Measurements from ENCODE around the gene IPPK. TPM values are rescaled to one million over a fixed set of nuclear protein-coding genes. Genes with fewer than 3 reads are reported as not detected.

IPPK gene
- total RNA-seq, 2 experiments from 2014 or later: 9.9 to 12.2 TPM

DNA sequence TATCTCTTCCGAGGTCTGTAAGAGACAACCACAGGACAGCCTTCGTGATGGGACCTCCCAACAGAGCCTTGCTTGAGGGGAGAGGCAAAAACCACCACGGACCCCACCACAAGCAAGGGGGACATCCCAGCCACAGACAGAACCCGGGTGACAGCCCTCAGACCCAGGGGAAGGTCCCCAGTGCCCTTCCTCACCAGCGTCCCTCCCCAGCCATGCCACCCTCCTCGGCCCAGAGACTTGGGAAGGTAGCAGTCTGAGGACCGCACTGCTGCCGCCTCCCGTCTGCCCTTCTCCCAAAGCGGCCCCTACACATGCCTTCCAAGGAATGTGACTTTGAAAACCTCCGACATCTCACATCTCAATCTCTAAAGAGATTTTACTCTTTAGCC is 13.4 kb downstream of the IPPK start:
- CTCF ChIA-PET: no interaction called here
- ATAC-seq (no peak), DNase-seq (no peak)
- Mint-ChIP-seq H3K36me3 (ENCODE audit: low read depth) (peaks cover 10% of the 10 kb centered on the region), H3K9me3 (ENCODE audit: low read depth) (no peaks in the 10 kb centered on the region), H3K4me1 (peaks cover 2% of the 10 kb centered on the region), H3K27me3 (no peaks in the 10 kb centered on the region), H3K27ac (no peak overlapping the region), H3K4me3 (no peak overlapping the region)
- intact Hi-C loops (cut with DNase I, micrococcal nuclease): no loop called here
- POLR2A ChIA-PET: no interaction called here

DNA sequence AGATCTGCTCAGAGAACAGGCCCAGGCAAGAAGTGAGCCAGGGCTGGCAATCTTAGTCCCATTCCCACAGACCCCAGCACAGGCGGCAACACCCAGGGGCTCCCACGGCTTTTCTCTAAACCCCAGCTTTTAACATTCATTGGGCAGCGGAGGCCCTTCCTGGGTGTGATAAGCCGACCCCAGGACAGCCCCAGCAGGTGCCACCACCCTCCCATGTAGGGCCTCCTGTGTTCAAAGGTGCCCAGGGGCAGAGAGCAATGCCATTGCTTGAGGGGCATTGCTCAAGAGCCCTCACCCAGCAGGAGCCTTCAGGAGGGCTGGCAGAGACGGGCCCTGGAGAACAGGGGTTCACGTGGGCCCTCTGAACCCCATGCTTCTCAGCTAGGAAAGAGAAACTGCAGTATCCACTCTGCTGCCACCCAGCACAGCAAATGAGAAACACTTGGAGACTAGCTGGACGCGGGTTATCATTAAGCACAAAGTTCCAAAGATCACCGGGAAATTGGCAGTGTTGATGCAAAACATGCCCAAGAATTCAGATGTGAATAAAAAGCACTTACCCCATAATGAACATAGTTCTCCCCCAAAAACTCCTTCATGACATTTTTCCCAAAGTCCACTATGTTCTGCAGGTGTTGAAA is 13.9 kb downstream of the IPPK start:
- no peak for DNase-seq
- intact Hi-C loops (cut with DNase I, micrococcal nuclease): no loop called here
- Mint-ChIP-seq H3K27ac (no peak overlapping the region), H3K9me3 (ENCODE audit: low read depth) (no peaks in the 10 kb centered on the region), H3K36me3 (ENCODE audit: low read depth) (peaks cover 12% of the 10 kb centered on the region), H3K27me3 (no peaks in the 10 kb centered on the region), H3K4me3 (no peak overlapping the region), H3K4me1 (no peaks in the 10 kb centered on the region)
- CTCF ChIA-PET: no interaction called here
- no peak for ATAC-seq
- POLR2A ChIA-PET: no interaction called here

DNA sequence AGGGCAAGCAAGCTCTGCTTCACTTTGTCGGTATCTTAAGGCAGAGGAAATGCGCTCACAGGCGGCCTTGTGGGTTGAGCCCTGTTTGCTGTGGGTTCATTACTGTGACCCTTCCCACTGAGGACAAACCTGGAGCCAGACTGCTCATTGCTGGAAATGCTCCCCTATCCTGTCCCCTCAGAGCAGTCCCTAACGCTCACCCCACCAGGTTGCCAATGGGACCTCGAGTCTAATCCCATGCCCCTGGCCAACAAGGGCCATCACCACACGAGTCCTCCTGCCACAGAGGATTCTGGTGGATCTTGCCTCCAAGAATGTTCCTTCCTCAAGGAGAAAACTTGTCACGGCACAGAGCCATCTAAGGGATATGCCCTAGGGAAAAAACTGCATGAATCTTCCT is 14.6 kb downstream of the IPPK start:
- DNase-seq (no peak), ATAC-seq (no peak)
- no peaks in the 10 kb centered on the region for H3K4me1 Mint-ChIP-seq
- ChIA-PET CTCF (no interaction called here), POLR2A (no interaction called here)
- no peaks in the 10 kb centered on the region for H3K9me3 Mint-ChIP-seq (ENCODE audit: low read depth)
- H3K27ac Mint-ChIP-seq: no peak overlapping the region
- H3K27me3 Mint-ChIP-seq: no peaks in the 10 kb centered on the region
- peaks cover 16% of the 10 kb centered on the region for H3K36me3 Mint-ChIP-seq (ENCODE audit: low read depth)
- H3K4me3 Mint-ChIP-seq: no peak overlapping the region
- intact Hi-C loops (cut with DNase I, micrococcal nuclease): no loop called here

DNA sequence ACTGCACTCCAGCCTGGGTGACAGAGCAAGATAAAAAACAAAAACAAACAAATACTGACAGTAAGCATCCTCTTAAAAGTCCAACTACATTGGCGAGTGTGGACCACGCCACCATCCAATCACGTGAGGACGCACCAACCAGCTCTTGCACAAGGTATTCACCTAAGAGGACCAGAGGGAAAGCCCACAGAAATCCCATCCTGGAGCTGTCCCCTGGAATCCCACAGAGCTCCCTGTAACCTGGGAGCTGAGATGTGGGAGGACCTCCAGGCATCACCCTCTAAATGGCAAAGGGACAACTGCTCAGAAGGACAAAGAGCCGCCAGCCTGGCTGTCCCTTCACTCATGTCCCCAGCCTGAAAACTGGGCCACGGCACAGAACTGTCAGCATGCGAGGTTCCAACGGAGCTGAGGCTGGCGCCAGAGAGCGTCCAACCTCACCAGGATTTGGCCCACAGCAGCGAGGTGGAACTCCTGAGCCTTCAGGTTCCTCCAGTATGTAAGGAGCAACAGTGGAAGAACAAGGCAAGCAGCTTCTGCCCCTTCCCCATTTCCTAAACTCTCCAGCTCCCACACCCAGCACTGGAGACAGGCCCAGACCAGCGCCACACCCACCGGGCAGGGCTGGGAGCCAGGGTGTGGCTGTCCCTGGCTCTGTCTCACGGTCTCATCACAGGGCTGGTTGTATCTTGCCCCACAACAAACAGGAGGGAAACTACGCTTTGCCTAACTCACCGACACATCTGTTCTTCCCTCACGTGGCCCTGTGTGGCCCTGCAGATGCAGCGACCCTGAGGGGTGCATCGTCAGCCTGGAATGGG is 15.2 kb downstream of the IPPK start:
- no peak overlapping the region for H3K4me3 Mint-ChIP-seq
- no peaks in the 10 kb centered on the region for H3K9me3 Mint-ChIP-seq (ENCODE audit: low read depth)
- intact Hi-C loops (cut with DNase I, micrococcal nuclease): no loop called here
- CTCF ChIA-PET: no interaction called here
- no peak overlapping the region for H3K27ac Mint-ChIP-seq
- H3K27me3 Mint-ChIP-seq: no peaks in the 10 kb centered on the region
- ATAC-seq (no peak), DNase-seq (no peak)
- POLR2A ChIA-PET: no interaction called here
- no peaks in the 10 kb centered on the region for H3K4me1 Mint-ChIP-seq
- H3K36me3 Mint-ChIP-seq (ENCODE audit: low read depth): peaks cover 18% of the 10 kb centered on the region

DNA sequence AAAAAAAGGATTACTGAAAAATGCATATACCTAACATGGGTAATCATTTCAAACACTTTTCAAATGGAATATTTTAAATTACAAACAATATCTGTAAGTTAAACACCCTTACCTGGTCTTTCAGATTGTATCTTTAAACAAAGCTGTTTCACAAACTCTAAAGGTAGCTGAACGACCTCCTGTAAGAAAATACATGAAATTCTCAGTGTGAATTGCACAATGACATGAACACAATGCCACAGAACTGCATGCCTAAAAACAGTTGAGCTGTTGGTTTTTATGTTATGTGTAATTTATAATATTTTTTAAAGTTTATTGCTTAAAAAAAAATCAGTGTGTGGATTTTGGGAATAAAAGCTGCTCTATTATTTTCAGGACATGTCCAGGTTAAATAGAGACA is 17.5 kb downstream of the IPPK start:
- CTCF ChIA-PET: interaction anchor here (1.5 kb wide), 1 partner anchor 514 kb away, joined by 4 read pairs; no protein-coding TSS in a partner anchor
- H3K9me3 Mint-ChIP-seq (ENCODE audit: low read depth): no peaks in the 10 kb centered on the region
- DNase-seq (no peak), ATAC-seq (no peak)
- no peaks in the 10 kb centered on the region for H3K27me3 Mint-ChIP-seq
- intact Hi-C loops (cut with DNase I, micrococcal nuclease): no loop called here
- POLR2A ChIA-PET: interaction anchor here (0.6 kb wide), 1 partner anchor 27 kb away, joined by 7 read pairs; no protein-coding TSS in a partner anchor
- H3K36me3 Mint-ChIP-seq (ENCODE audit: low read depth): peaks cover 29% of the 10 kb centered on the region
- H3K4me1 Mint-ChIP-seq: no peaks in the 10 kb centered on the region
- H3K27ac Mint-ChIP-seq: no peak overlapping the region
- H3K4me3 Mint-ChIP-seq: no peak overlapping the region

DNA sequence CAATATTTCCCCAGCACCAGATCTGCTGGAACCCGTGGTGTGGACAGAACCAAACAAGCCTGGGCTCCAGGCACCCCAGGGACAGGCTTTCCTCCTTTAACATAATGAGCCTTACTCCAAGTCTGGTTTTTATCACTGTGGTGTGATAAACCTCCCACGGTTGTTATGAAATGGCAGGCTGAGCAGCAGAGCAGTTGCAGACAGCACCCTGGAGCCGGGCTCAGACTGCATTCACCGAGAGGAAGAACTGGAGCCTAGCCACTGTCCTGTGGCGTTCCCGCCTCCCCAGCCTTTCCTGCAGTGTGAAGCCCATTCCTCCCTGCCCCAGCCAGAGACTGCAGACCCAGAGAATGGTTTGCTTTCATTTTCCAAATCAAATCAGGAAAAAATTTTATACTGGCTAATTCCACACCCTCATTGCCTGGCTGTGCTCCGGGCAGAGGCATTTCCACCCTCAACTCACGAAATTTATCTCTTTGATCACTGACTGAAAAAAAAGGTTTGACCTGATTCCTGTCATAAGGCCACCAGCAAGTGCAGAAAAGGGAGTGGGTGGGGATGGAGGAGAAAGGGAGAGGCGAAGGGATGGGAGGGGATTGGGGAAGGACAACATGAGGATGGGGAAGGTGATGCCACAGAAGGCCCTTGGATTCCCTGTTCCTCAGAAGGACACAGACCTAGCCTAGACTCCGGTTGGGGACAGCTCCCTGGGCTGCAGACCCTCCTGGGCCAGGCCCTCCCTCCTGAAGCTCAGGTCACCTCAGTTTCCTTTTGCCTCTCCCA is 18.9 kb downstream of the IPPK start:
- CTCF ChIA-PET: interaction anchor here (0.6 kb wide), 1 partner anchor 373 kb away, joined by 3 read pairs; no protein-coding TSS in a partner anchor
- no peak for ATAC-seq
- POLR2A ChIA-PET: no interaction called here
- Mint-ChIP-seq H3K4me3 (no peak overlapping the region), H3K9me3 (ENCODE audit: low read depth) (no peaks in the 10 kb centered on the region), H3K36me3 (ENCODE audit: low read depth) (peaks cover 41% of the 10 kb centered on the region), H3K27ac (no peak overlapping the region), H3K4me1 (peaks cover 9% of the 10 kb centered on the region), H3K27me3 (no peaks in the 10 kb centered on the region)
- no peak for DNase-seq
- intact Hi-C loops (cut with DNase I, micrococcal nuclease): no loop called here

DNA sequence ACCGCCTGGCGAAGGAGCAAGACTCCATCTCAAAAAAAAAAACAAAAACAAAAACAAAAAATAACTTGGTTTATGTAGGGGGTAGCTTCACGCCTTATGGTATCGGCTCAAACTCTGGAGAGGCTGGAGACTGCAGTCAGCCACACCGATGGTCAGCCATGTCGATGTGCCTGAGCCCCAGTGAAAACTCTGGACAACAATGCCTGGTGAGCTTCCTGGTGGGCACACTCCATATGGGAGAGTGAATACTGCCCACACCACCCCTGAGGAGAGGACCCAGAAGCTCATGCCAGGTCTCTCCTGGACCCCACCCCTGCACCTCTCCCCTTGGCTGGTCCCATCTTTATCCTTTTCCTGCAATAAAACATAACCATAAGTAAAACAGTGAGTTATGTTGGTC is 19.6 kb downstream of the IPPK start:
- ChIA-PET CTCF (interaction anchor here (0.6 to 0.7 kb wide), 2 partner anchors 372 to 722 kb away, joined by 3 read pairs; no protein-coding TSS in a partner anchor), POLR2A (interaction anchor here (0.6 kb wide), 1 partner anchor 8 kb away, joined by 3 read pairs; no protein-coding TSS in a partner anchor)
- Mint-ChIP-seq H3K4me1 (peaks cover 9% of the 10 kb centered on the region), H3K4me3 (no peak overlapping the region), H3K27me3 (no peaks in the 10 kb centered on the region), H3K27ac (no peak overlapping the region), H3K9me3 (ENCODE audit: low read depth) (peaks cover 2% of the 10 kb centered on the region), H3K36me3 (ENCODE audit: low read depth) (peaks cover 48% of the 10 kb centered on the region)
- no peak for DNase-seq
- no peak for ATAC-seq
- intact Hi-C loops (cut with DNase I, micrococcal nuclease): no loop called here

DNA sequence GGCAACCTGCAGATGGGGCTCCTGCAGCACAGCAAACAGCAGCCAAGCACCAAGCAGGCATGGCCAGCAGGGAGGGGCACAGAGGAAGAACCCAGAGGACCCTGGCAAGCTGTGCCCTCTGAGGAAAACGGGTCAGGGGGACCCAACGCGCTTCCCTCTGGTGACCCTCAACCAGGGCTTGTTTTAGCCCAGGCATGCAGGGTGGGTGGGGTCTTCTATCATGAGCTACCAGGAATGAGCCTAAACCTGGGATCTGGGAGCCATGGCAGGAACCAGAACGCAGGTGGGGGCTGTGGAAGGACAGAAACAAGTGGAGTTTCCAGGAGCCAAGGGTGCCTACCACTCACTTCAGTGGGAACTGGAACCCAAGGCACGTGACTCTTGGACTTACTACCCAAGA is 20.9 kb downstream of the IPPK start:
- no peak overlapping the region for H3K27ac Mint-ChIP-seq
- peaks cover 9% of the 10 kb centered on the region for H3K4me1 Mint-ChIP-seq
- H3K4me3 Mint-ChIP-seq: no peak overlapping the region
- H3K36me3 Mint-ChIP-seq (ENCODE audit: low read depth): peaks cover 59% of the 10 kb centered on the region
- peaks cover 2% of the 10 kb centered on the region for H3K9me3 Mint-ChIP-seq (ENCODE audit: low read depth)
- CTCF ChIA-PET: interaction anchor here (0.5 to 0.6 kb wide), 2 partner anchors 14 to 16 kb away, joined by 3 read pairs; no protein-coding TSS in a partner anchor
- DNase-seq (no peak), ATAC-seq (no peak)
- H3K27me3 Mint-ChIP-seq: no peaks in the 10 kb centered on the region
- intact Hi-C loops (cut with DNase I, micrococcal nuclease): no loop called here
- POLR2A ChIA-PET: no interaction called here

DNA sequence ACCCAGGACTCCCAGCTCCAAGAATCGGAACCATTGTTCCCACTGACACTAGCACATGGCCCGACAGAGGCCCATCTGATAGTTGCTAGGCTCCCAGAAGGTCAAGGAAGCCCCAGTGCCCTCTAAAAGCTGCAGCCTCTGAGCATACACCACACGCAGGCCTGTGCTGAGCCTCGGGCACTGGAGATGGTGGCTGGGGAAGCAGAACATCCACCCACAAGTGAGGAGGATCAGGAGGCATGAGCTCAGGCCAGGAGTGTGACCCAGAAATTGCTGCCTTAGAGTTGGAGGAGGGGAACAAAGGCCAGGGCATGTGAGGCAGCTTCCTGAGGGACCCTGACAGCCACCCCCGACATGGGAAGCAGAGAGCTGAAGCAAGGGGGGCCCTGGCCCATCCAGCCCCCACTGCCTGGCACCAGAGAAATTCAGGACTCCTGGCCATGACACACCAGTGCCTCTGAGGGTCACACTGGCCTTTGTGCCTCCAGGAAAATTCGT is 21.4 kb downstream of the IPPK start:
- Mint-ChIP-seq H3K9me3 (ENCODE audit: low read depth) (peaks cover 2% of the 10 kb centered on the region), H3K27ac (no peak overlapping the region), H3K27me3 (no peaks in the 10 kb centered on the region), H3K36me3 (ENCODE audit: low read depth) (peaks cover 64% of the 10 kb centered on the region), H3K4me3 (no peak overlapping the region), H3K4me1 (peaks cover 9% of the 10 kb centered on the region)
- ChIA-PET CTCF (interaction anchor here (0.5 to 0.7 kb wide), 3 partner anchors 15 to 1969 kb away, joined by 3 read pairs; no protein-coding TSS in a partner anchor), POLR2A (no interaction called here)
- intact Hi-C loops (cut with DNase I, micrococcal nuclease): no loop called here
- DNase-seq (no peak), ATAC-seq (no peak)

DNA sequence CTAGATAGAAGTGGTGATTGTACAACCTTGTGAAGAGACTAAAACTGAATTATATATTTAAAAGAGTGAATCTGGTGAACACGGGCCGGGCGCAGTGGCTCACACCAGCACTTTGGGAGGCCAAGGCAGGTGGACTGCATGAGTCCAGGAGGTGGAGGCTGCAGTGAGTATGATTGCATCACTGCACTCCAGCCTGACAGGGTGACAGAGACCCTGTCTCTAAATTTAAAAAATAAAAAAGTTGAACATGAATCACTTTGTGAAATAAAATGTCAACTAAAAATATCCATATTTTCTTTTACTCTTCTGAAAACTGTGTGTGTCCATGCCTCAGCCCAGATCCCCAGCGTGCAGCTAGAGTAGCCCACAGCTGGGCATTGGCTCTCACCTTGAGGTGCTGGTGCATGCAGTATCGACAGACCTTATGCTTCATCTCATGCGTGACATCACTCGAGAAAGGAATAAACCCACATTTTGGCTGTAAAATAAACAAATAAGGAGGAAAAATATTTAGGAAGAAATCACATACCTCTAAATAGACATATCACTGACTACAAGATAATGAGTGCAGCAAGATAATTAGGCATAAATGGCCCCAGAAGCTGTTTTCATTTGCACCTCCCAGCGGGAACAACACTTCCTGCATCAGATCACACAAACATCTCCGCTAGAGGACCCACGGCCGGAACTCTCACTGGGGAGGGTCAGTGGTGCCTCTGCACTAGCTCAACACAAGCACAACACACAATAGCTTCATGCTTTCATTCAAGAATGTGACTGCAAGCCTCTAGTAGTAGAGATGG is 22.1 kb downstream of the IPPK start:
- intact Hi-C loops (cut with DNase I, micrococcal nuclease): no loop called here
- Mint-ChIP-seq H3K27ac (no peak overlapping the region), H3K4me1 (peaks cover 9% of the 10 kb centered on the region), H3K36me3 (ENCODE audit: low read depth) (peaks cover 62% of the 10 kb centered on the region), H3K4me3 (no peak overlapping the region), H3K9me3 (ENCODE audit: low read depth) (peaks cover 2% of the 10 kb centered on the region), H3K27me3 (no peaks in the 10 kb centered on the region)
- CTCF ChIA-PET: interaction anchor here (0.7 kb wide), 1 partner anchor 1969 kb away, joined by 3 read pairs; no protein-coding TSS in a partner anchor
- DNase-seq (no peak), ATAC-seq (no peak)
- POLR2A ChIA-PET: no interaction called here

DNA sequence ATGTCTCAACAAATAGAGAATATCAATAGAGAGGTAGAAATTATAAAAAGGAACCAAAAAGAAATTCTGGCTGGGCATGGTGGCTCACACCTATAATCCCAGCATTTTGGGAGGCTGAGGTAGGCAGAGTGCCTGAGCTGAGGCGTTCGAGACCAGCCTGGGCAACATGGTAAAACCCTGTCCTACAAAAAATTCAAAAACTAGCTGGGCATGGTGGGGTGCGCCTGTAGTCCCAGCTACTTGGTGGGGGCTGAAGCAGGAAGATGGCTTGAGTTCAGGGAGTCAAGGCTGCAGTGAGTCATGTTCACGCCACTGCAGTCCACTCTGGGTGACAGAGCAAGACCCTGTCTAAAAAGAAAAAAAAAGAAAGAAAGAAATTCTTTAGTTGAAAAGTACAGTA is 24.9 kb downstream of the IPPK start:
- Mint-ChIP-seq H3K36me3 (ENCODE audit: low read depth) (peaks cover 61% of the 10 kb centered on the region), H3K9me3 (ENCODE audit: low read depth) (peaks cover 2% of the 10 kb centered on the region), H3K4me3 (no peak overlapping the region), H3K4me1 (peaks cover 9% of the 10 kb centered on the region), H3K27me3 (no peaks in the 10 kb centered on the region), H3K27ac (no peak overlapping the region)
- ChIA-PET CTCF (interaction anchor here (0.6 kb wide), 1 partner anchor 301 kb away, joined by 3 read pairs; no protein-coding TSS in a partner anchor), POLR2A (no interaction called here)
- ATAC-seq (no peak), DNase-seq (no peak)
- intact Hi-C loops (cut with DNase I, micrococcal nuclease): no loop called here
